H1 (cell line): ENCODE data around the gene CBL. TPM values are rescaled to one million over a fixed set of nuclear protein-coding genes. Genes with fewer than 3 reads are reported as not detected.

Source experiments
- CHD7 ChIP-seq: fragments of 300-600 bp; sonication (generic); IDR thresholded peaks from 2 replicates; pipeline ENCODE4 v1.7.1; 2012; ENCODE audit warnings: low read length, moderate library complexity, mild to moderate bottlenecking, inconsistent platforms; ENCODE audit not compliant: insufficient replicate concordance
- SP4 ChIP-seq: IDR thresholded peaks from 2 replicates; pipeline ENCODE4 v1.6.1; 2012; ENCODE audit warnings: low read length, inconsistent platforms
- TBP ChIP-seq: IDR thresholded peaks from 2 replicates; pipeline ENCODE4 v1.6.1; 2011; ENCODE audit warnings: low read depth, low read length, improper control_type of control experiment
- polyA plus RNA-seq, 7 experiments: library from polyadenylated mRNA; depleted of rRNA in 3 of 7; stranded (reverse) in 5 of 7; unstranded in 2 of 7; fragments of >200 nt in 5 of 7; fragments of 200-250 nt in 2 of 7; gene quantifications; 1 replicate in 5 of 7; 2 replicates in 1 of 7; 4 replicates in 1 of 7; pipeline versions ENCODE4 v1.2.1 to v1.2.3, GENCODE V29; 2011 to 2013; ENCODE audit warnings: missing spikeins in 2 of 7, mixed read lengths in 2 of 7
- total RNA-seq: library from RNA; stranded (reverse); fragmentation: NEBNext Ultra II Directional; extraction: Animal tissue kit (Norgen Biotek cat#: 25700); gene quantifications from 2 replicates; pipeline ENCODE4 v1.2.1, GENCODE V29; 2021

CBL gene
- total and polyA plus RNA-seq, 2 of the 8 experiments (the other 6 are each of a cell fraction or from before 2014, with no cell fraction given): 23.1 to 57.8 TPM

- TF ChIP-seq CHD7 (no peak), SP4 (no peak), TBP (no peak)
Measured at GRCh38 chr11:119166368-119167076, 39.6 kb upstream of the CBL start (continued).
